Progenitor cell of endocrine pancreas (in vitro differentiated cells): ENCODE data around the gene ATF5. TPM values are rescaled to one million over a fixed set of nuclear protein-coding genes. Genes with fewer than 3 reads are reported as not detected.

ENCODE experiments used
- DNase-seq: peaks from one replicate; pipeline ENCODE4 v3.0.0; 2021; ENCODE audit warnings: low spot score; ENCODE audit not compliant: unreplicated experiment
- H3K27ac Mint-ChIP-seq: 2 replicates; pipeline ENCODE4 v1.8.0; 2021; ENCODE audit warnings: mild to moderate bottlenecking, moderate library complexity, mixed read lengths
- H3K27me3 Mint-ChIP-seq: 2 replicates; pipeline ENCODE4 v1.8.0; 2021; ENCODE audit warnings: mixed read lengths
- H3K36me3 Mint-ChIP-seq: 2 replicates; pipeline ENCODE4 v1.8.0; 2022; ENCODE audit warnings: mixed read lengths; ENCODE audit not compliant: insufficient read depth
- H3K4me1 Mint-ChIP-seq: 2 replicates; pipeline ENCODE4 v1.8.0; 2021; ENCODE audit warnings: low read depth, mixed read lengths
- H3K4me3 Mint-ChIP-seq: 2 replicates; pipeline ENCODE4 v1.8.0; 2021; ENCODE audit warnings: low read depth, mild to moderate bottlenecking, moderate library complexity, mixed read lengths
- H3K9me3 Mint-ChIP-seq: 2 replicates; pipeline ENCODE4 v1.8.0; 2021; ENCODE audit warnings: low read depth, mixed read lengths
- CTCF ChIP-seq: fragments of 200-600 bp; sonication (generic); IDR thresholded peaks from one replicate; pipeline ENCODE4 v1.5.0; 2021; ENCODE audit warnings: antibody characterized with exemption, mild to moderate bottlenecking; ENCODE audit not compliant: unreplicated experiment
- long read RNA-seq: library from polyadenylated mRNA; unstranded; transcript quantifications from one replicate; pipeline ENCODE4 v2.0.0, GENCODE V29; 2020
- total RNA-seq: library from RNA; stranded (reverse); gene quantifications from 2 replicates; pipeline ENCODE4 v1.2.1, GENCODE V29; 2021

The ATF5 gene, protein sequence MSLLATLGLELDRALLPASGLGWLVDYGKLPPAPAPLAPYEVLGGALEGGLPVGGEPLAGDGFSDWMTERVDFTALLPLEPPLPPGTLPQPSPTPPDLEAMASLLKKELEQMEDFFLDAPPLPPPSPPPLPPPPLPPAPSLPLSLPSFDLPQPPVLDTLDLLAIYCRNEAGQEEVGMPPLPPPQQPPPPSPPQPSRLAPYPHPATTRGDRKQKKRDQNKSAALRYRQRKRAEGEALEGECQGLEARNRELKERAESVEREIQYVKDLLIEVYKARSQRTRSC
- 14.5 and 15.9 TPM in 2 replicates for total RNA-seq
- long read RNA-seq, partial matches to known transcripts, result 0 of 1 reads
- long read RNA-seq, other reads (novel, unspliced or antisense), result 1 of 1 reads

GRCh38 chr19:49929121-49929610 lies at the start of gene ATF5, which contains the start of gene NUP62:
TSS of gene ATF5 (plus strand) at chr19:49929205. CDS start at chr19:49930851, 1,646 bp downstream.
TSS of gene NUP62 (minus strand) at chr19:49929504. CDS start at chr19:49909807, 19,697 bp downstream.
- TF ChIP-seq CTCF, result no peak
- H3K27me3 Mint-ChIP-seq, result no peaks in the 10 kb centered on the region
- H3K4me3 Mint-ChIP-seq, result peak within 1 kb of the TSS; percentile 91
- H3K36me3 Mint-ChIP-seq, result peaks cover 11% of the 10 kb centered on the region
- H3K27ac Mint-ChIP-seq, result peak within 1 kb of the TSS; percentile 97
- H3K9me3 Mint-ChIP-seq, result no peaks in the 10 kb centered on the region
- DNase-seq, result peak; percentile 88
- H3K4me1 Mint-ChIP-seq, result peaks cover 14% of the 10 kb centered on the region

DNA sequence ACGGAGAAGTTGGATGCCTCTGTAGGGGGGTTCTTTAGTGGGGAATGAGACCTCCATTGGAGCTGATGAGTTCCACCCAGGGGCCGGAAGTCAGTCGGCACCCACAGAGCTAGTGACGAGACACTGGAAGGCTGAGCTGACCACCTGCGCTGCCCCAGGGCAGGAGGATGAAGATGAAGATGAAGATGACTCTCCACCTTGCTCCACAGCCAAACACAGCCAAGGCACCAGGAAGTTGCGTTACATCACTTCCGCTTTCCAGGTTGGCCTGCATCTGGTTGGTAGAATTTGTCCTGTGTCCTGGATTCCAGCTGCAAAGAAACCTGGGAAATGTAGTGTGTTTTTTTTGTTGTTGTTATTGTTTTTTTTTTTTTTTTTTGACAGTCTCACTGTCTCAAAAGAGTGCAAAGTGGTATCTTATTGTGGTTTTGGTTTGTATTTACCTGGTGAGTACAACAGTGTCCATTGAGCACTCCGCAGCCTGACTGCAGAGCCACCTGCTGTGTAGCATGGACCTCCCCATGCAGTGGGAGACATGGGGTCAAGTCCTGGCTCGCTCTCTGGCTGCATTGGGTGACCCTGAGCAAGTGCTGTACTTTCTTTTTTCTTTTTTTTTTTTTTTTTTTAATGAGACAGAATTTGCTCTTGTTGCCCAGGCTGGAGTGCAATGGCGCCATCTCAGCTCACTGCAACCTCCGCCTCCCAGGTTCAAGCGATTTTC lies 49.6 kb upstream of the ATF5 start:
- Mint-ChIP-seq H3K9me3 (no peaks in the 10 kb centered on the region), H3K4me3 (peak overlapping the region; percentile 29), H3K27ac (no peak overlapping the region), H3K27me3 (no peaks in the 10 kb centered on the region), H3K4me1 (peaks cover 12% of the 10 kb centered on the region), H3K36me3 (peaks cover 23% of the 10 kb centered on the region)
- TF ChIP-seq CTCF, result no peak
- no peak for DNase-seq

DNA sequence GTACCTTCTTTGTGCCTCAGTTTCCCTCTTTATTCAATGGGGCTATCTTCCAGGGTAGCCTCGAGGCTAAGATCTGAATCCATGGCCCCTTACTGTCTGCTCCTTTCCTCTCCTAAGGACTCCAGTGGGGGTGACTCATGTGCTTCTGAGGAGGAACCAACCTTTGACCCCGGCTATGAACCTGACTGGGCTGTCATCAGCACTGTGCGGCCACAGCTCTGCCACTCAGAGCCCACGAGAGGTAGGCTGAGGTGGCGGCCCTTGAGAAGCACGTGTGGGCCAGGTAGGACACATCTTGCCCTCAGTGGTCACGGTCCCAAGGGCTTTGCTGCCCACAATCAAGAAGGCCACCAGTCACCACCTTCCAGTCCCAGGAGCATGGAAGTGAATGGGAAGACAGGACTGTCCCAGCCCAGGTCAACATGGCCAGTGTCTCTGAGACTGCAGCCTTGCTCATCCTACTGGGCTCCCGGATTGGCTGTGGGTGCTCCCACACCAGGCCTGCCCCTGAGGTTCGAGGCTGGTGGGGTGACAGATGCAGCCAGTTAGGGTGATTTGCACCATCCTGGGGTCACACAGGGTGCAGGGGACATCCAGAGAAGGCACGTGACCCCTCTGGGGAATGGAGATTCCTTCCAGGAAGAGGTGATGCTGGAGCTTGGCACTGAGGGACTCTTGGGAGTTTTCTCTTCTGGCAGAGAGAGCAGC lies 48.7 kb upstream of the ATF5 start:
- no peak for TF ChIP-seq CTCF
- no peak overlapping the region for H3K4me3 Mint-ChIP-seq
- H3K36me3 Mint-ChIP-seq, result peaks cover 26% of the 10 kb centered on the region
- peaks cover 12% of the 10 kb centered on the region for H3K4me1 Mint-ChIP-seq
- H3K9me3 Mint-ChIP-seq, result no peaks in the 10 kb centered on the region
- DNase-seq, result no peak
- H3K27ac Mint-ChIP-seq, result no peak overlapping the region
- H3K27me3 Mint-ChIP-seq, result no peaks in the 10 kb centered on the region

DNA sequence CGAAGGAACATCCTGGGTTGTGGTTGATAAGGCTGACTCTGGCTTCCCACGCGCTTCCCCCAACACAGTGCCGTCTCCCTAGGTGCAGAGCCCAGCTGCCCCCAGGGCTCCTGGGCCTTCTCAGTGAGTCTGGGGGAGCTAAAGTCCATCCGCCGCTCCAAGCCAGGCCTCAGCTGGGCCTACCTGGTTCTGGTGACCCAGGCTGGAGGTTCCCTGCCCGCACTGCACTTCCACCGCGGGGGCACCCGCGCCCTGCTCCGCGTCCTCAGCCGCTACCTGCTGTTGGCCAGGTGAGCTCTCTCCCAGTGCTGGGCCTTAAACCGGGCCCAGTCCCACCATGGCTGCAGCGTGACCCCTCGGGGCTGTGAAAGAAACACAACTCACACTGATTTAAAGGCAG lies 47.8 kb upstream of the ATF5 start:
- Mint-ChIP-seq H3K27me3 (no peaks in the 10 kb centered on the region), H3K4me1 (peaks cover 9% of the 10 kb centered on the region), H3K27ac (peak overlapping the region; percentile 76), H3K9me3 (no peaks in the 10 kb centered on the region), H3K4me3 (no peak overlapping the region), H3K36me3 (peaks cover 28% of the 10 kb centered on the region)
- TF ChIP-seq CTCF, result no peak
- DNase-seq, result no peak
